Peyer's patch (tissue), 4 donors: ENCODE data around the gene SLC24A4.

ENCODE experiments used
- POLR2A ChIP-seq, 2 donors: fragments of 450-650 bp; IDR thresholded peaks; one replicate each; pipeline ENCODE4 v1.5.1; 2017; ENCODE audit warnings: antibody characterized with exemption in 2 of 2, mild to moderate bottlenecking in 2 of 2, moderate library complexity in 2 of 2
- TF ChIP-seq, protein P1 (sequence below), 6 experiments: fragments of 450-650 bp in 4 of 6; fragments of 200-600 bp in 2 of 6; sonication (generic) in 1 of 6; IDR thresholded peaks; one replicate each; pipeline ENCODE4 v1.5.1; 2017 to 2019; ENCODE audit warnings: antibody characterized with exemption in 6 of 6, mild to moderate bottlenecking in 3 of 6, moderate library complexity in 1 of 6

DNA sequence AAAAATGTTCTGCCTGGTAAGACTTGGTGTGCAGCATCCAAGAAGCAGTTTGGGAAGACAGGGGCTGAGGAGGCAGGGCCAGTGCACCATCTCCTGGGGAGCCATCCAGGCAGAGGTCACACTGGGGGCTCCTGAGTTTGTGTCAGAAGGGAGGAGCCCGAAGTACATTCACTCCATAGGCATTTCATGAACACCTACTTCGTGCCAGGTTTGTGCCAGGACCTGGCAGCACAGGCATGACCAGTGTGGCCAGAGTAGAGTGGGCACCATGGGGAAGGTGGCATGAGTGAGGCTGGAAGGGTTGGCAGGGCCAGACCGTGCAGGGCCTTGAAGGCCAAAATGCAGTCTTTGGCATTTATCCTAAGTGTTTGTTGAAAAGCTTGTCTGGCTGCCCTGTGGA is 104.1 kb downstream of the SLC24A4 start:
- TF ChIP-seq, protein P1, sequence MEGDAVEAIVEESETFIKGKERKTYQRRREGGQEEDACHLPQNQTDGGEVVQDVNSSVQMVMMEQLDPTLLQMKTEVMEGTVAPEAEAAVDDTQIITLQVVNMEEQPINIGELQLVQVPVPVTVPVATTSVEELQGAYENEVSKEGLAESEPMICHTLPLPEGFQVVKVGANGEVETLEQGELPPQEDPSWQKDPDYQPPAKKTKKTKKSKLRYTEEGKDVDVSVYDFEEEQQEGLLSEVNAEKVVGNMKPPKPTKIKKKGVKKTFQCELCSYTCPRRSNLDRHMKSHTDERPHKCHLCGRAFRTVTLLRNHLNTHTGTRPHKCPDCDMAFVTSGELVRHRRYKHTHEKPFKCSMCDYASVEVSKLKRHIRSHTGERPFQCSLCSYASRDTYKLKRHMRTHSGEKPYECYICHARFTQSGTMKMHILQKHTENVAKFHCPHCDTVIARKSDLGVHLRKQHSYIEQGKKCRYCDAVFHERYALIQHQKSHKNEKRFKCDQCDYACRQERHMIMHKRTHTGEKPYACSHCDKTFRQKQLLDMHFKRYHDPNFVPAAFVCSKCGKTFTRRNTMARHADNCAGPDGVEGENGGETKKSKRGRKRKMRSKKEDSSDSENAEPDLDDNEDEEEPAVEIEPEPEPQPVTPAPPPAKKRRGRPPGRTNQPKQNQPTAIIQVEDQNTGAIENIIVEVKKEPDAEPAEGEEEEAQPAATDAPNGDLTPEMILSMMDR (IDR thresholded peaks at IDR 0.05) = no peak
- TF ChIP-seq POLR2A (IDR thresholded peaks at IDR 0.05) = no peak
